Colon (tissue), 2 donors: ENCODE data around the gene AMN1.
"Not testable (repeated sequence)": the region's sequence is repeated elsewhere in the genome, so short reads cannot be mapped to it uniquely, and the experiment has no call there.

Experiments
- FAIRE-seq: peaks from 2 replicates; lab custom pipeline; 2012; peaks lifted over from hg19 to GRCh38; lab: Jason Lieb, UNC
- donor health status: control.
- donor health status: control.

The AMN1 gene

GRCh38 chr12:31732926-31733548 lies 4.2 kb upstream of the AMN1 start:
- FAIRE-seq, result no peak

DNA sequence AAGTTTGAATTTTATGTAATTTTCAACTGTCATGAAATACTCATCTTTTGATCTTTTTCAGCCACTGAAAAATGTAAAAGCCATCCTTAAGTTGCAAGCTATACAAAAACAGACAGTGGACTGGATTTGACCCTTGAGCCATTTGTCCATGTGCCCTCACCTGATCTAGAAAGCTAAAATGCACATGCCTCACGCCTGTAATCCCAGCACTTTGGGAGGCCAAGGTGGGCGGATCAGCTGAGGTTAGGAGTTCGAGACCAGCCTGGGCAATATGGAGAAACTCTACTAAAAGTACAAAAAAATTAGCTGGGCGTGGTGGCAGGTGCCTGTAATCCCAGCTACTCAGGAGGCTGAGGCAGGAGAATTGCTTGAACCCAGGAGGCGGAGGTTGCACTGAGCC lies 2.4 kb upstream of the AMN1 start:
- FAIRE-seq, result not testable (repeated sequence)

DNA sequence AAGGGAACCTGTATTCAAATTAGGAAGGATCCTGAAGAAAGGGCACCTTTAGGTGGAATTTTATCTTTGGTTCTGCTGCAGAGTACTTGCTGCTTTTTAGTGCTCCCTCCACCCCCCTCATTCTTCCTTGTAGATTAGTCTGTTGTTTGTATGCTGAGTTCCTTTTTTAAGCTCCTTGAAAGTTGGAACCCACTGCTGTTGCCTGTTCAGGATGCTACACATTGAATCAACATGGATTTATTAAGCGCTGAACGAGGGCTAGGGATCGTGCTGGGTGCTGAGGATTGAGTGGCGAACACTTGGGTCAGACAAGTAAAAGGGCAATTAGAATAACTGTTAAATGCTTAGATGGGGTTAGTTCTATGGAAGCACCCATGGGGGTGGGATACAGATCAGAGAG lies 884 bp upstream of the AMN1 start:
- FAIRE-seq, result no peak

DNA sequence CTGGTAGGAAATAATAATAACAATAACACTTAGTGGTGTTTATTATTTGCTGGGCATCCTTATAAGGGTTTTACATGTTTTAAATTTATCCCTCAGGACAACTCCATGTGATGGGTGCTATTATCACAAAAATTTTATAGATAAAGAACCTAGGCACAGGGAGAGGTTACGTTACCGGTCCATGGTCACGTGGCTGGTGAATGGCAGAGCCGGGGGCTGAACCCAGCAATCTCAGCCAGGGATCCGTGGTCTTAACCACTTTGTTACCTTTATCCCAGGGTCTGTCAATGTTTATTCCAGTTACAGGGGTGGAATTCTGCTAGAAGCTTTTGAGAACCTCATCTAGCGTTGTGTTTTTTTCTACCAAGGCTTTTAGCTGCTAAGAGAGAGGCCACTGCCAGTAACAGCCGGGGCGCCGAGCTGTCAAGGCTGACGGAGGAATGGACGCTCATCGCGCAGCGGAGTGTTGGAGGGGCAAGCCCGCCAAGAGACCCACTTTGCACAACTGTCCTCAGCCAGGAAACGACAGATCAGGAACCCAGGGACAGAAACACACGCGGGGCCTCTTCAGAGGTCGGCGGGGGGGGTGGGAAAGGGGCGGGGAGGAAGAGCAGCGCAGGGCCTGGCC lies 418 bp downstream of the AMN1 start:
- no peak for FAIRE-seq

GRCh38 chr12:31727192-31727591 lies 1.6 kb downstream of the AMN1 start:
- FAIRE-seq, result no peak

- FAIRE-seq, result no peak
Measured at GRCh38 chr12:31726575-31726974, 2.2 kb downstream of the AMN1 start.

- no peak for FAIRE-seq
Measured at GRCh38 chr12:31724557-31724956, 4.3 kb downstream of the AMN1 start.

- no peak for FAIRE-seq
Measured at GRCh38 chr12:31722580-31722979, 6.2 kb downstream of the AMN1 start.

- not testable (repeated sequence) for FAIRE-seq
Measured at GRCh38 chr12:31718542-31719198, 10.2 kb downstream of the AMN1 start.

- not testable (repeated sequence) for FAIRE-seq
Measured at GRCh38 chr12:31716998-31717397, 11.8 kb downstream of the AMN1 start.

GRCh38 chr12:31715283-31715825 lies 13.5 kb downstream of the AMN1 start:
- no peak for FAIRE-seq

DNA sequence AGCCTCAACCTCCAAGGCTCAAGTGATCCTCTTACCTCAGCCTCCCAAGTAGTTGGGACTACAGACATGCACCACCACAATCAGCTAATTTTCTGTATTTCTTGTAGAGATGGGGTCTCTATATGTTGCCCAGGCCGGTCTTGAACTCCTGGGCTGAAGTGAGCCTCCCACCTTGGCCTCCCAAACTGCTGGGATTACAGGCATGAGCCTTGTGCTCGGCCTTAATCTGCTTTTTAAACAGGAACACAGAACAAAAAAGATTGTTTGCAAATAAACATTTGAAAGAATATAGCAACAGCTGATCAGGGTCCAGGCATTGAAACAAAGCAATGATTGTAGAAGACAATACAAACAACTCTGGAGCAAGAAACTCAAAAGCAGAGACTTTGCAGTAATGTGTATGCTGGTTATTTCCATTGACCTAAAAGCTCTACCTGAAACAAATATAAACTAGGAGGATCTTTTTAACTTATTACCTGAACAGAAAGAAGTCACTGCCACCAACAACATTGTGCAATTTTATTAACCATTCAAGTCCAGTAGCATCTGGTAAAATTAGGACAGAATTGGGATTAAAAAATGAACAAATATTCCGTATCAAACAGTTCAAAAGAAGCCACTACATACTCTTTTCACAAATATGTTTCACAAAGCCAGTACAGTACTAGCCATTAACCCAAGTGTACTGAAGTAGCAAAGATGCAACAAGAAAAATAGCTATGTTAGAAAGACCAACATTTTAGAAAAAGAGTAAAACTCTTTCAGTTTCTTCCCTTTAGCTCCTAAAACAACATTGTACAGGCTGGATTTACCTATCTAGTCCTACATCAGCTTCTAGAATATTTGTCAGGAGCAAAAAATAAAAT lies 14.2 kb downstream of the AMN1 start:
- FAIRE-seq, result no peak

GRCh38 chr12:31712877-31713276 lies 15.9 kb downstream of the AMN1 start:
- no peak for FAIRE-seq

DNA sequence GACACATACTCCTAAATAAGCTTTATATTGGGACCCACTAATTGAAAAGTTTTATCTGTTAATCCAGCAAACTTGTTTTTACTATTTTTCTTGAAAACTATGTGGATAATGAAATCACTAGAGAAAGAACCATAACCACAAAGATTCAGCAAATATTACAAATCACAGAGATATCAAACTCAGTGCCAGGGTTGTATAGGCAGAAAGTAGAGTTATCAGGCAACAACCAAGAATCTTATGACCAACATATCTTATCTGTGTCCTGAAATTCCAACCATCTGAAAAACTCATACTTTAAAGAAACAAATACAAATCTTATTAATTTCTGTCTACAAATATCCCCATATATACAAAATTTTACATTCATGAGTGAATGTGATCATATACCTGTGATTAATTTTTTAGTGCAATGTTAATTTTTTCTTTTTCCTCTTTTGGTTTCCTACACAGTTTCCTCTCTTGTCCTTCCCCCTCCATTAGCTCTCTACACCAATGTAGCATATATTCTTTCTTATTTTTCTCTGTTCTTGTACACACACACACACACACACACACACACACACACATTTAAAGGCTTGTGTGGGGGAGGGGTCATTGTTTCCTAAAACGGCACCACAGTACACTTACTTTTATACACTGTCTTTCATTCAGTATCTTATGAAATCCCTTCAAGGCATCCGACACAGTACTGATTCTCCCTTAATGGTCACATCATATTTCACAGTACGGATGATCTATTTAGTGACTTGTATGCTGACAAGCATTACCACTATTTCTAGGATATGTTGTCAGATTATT lies 18.6 kb downstream of the AMN1 start:
- FAIRE-seq, result no peak

- FAIRE-seq, result not testable (repeated sequence)
Measured at GRCh38 chr12:31708118-31708517, 20.7 kb downstream of the AMN1 start.

DNA sequence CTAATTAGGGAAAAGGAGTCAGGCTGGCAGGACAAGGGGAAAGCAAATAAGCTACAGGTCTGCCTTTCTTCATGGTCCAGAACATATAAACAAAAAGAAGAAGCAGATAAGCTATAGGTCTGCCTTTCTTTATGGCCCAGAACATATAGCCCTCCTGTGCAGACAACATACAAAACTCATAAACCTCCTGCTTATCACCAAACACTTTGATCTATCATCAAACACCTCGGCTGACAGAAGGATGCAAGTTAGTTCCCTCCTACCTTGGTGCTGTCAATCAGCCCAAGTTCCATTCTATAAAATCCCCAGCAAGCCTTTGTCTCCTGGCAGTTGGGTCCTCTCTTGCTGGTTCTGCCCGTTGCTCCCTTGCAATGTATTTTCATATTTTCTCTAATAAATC lies 23.2 kb downstream of the AMN1 start:
- FAIRE-seq, result no peak

GRCh38 chr12:31702047-31702446 lies 26.8 kb downstream of the AMN1 start:
- FAIRE-seq, result no peak

- FAIRE-seq, result not testable (repeated sequence)
Measured at GRCh38 chr12:31689921-31690320, 38.9 kb downstream of the AMN1 start.

GRCh38 chr12:31687101-31687527 lies 41.7 kb downstream of the AMN1 start:
- FAIRE-seq, result no peak

GRCh38 chr12:31685801-31686200 lies 43.0 kb downstream of the AMN1 start:
- FAIRE-seq, result no peak
